GM12872 (cell line): Measurements from ENCODE around the gene FTO.

Experiments
- CTCF ChIP-seq: IDR thresholded peaks from 3 replicates; pipeline ENCODE4 v1.5.1; 2011; ENCODE audit warnings: low read depth, mild to moderate bottlenecking, low read length, moderate library complexity; ENCODE audit not compliant: insufficient read depth

FTO gene

DNA sequence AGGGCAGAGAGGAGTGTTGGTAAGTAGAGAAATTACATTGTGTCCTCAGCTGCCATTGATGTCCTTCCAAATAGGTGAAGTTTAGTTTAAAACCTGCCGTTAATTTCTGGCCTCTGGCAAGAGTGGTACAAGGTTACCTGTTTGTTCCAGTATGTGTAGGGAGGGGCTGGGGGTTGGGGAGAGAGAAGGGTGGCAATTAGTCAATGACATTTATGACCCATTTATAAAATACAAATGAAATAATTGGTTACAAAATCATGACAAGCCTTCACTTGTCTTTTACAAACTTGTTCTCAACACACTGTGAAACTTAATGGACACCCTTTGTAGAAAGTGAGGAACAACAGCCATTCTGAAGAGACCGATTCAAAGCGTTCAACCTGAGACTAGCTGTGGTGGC lies 281.0 kb downstream of the FTO start:
- no peak for TF ChIP-seq CTCF

DNA sequence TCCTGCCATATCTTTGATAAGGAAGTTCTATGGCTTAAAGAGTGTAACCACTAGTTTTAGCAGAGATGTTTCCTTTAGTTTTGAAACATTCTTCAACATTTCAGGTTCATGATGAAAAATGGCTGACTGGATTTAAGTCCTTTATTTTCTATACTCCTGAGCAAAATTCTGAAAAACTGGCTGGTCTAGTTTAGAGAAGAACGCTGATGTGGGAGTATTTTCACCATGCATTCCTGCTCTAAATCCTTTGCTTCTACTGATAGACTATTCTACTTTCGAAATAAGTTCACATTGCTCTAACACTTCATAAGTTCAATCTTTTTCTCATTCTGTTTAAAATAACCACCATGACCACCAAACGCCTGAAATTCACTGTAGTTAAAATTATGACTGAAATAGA lies 281.9 kb downstream of the FTO start:
- TF ChIP-seq CTCF: no peak

GRCh38 chr16:53986793-53987192 lies 282.8 kb downstream of the FTO start:
- TF ChIP-seq CTCF: no peak

- TF ChIP-seq CTCF: no peak
Observed at GRCh38 chr16:53988136-53988535, 284.2 kb downstream of the FTO start.

DNA sequence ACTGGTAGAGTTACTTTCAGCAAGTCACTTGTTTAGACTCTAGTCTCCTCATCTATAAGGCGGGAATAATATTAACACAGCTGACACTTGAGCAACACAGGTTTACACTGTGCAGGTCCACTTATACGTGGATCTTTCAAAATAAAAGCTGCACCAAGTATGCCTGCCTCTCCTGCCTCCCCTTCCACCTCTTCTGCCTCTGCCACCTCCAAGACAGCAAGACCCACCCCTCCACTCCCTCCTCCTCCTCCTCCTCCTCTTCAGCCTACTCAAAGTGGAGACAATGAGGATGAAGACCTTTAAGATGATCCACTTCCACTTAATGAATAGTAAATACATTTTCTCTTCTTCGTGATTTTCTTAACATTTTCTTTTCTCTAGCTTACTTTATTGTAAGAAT lies 285.6 kb downstream of the FTO start:
- no peak for TF ChIP-seq CTCF

GRCh38 chr16:53991754-53992378 lies 287.9 kb downstream of the FTO start:
- no peak for TF ChIP-seq CTCF

GRCh38 chr16:53995378-53995777 lies 291.4 kb downstream of the FTO start:
- TF ChIP-seq CTCF: no peak
